ENCODE data around the gene CCDC6. TPM values are rescaled to one million over a fixed set of nuclear protein-coding genes. Genes with fewer than 3 reads are reported as not detected.

The CCDC6 gene
- total and polyA plus RNA-seq, 2 experiments from 2014 or later: 19.4 to 23.2 TPM

GRCh38 chr10:59909815-59910214 is 3.5 kb upstream of the CCDC6 start:
- H3K36me3 ChIP-seq (ENCODE audit: low read depth): no peaks in the 10 kb centered on the region
- DNase-seq: no peak
- no peaks in the 10 kb centered on the region for H3K9me2 ChIP-seq (ENCODE audit: insufficient read depth)
- H3K9ac ChIP-seq: no peak overlapping the region
- peaks cover 12% of the 10 kb centered on the region for H3K79me2 ChIP-seq (ENCODE audit: insufficient read depth)
- no peak overlapping the region for H2AFZ ChIP-seq
- peaks cover 22% of the 10 kb centered on the region for H3F3A ChIP-seq (ENCODE audit: insufficient read depth)
- H3K4me1 ChIP-seq (ENCODE audit: insufficient read depth): peaks cover 18% of the 10 kb centered on the region
- H3K4me2 ChIP-seq (ENCODE audit: unreplicated experiment): no peak overlapping the region
- no peak overlapping the region for H3K4me3 ChIP-seq
- 40 to 60% methylated on average over 1 of the region's 1 CpG for WGBS, 2 experiments (ENCODE audit: low coverage in 1 of 2, low lambda C conversion rate in 2 of 2, missing lambda C conversion rate in 2 of 2)
- H3K27ac ChIP-seq: no peak overlapping the region
- H3K27me3 ChIP-seq (replicated peaks; ENCODE audit: insufficient read depth): no peaks in the 10 kb centered on the region
- H3K9me3 ChIP-seq (ENCODE audit: low read depth): no peaks in the 10 kb centered on the region
- no peaks in the 10 kb centered on the region for H4K20me1 ChIP-seq (ENCODE audit: insufficient read depth)
- no peak for TF ChIP-seq EZH2phosphoT487 (IDR thresholded peaks at IDR 0.05; ENCODE audit: insufficient read depth, low read depth)
- no peak for TF ChIP-seq EZH2 (IDR thresholded peaks at IDR 0.05; ENCODE audit: insufficient read depth, poor library complexity, severe bottlenecking)
- in situ Hi-C loops (cut with MboI): no loop called here

- H3K27ac ChIP-seq: peak overlapping the region; percentile 84
Observed at GRCh38 chr10:59908808-59909143, 2.4 kb upstream of the CCDC6 start.

DNA sequence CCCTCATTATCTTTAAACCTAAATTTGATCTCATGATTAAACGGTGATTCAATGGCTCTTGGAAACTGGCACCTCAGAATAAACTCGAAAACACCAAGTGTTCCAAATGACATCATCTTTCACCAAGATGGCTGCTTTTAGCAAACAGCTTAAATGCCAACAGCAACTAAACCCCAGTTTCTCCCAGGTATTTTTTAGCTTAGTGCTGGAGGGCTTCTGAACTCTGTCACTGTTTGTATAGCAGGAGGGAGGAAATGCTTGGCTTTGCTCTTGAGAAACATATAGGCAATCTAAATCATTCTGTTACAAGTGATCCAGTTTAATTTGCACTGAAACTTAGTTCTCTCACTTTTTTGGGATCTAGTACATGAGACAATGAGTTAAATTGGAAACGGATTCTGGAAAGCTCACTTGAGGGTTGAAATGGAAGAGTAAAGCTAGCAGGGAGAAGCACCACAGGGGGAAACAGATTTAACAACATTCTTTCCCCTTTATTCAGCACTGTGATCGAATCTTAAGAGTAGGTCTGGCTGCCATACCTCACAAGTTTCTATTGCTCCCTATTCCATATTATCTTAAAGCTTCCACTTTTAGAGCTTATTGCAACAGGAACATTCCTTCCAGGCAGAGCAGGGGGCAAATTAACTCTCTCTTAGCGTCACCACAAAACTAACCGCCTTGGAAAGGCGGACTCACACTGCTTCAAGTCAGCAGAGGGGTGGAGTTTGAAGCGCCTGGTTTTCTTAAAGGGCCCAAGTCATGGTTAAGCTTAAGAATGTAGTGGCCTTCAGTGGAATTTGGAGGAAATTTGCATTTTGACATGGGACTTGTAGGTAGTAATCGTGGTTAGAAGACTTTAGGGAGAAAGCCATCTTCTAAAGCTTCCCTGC is 1.8 kb upstream of the CCDC6 start:
- peaks cover 32% of the 10 kb centered on the region for H3F3A ChIP-seq (ENCODE audit: insufficient read depth)
- no peak for TF ChIP-seq EZH2 (IDR thresholded peaks at IDR 0.05; ENCODE audit: insufficient read depth, poor library complexity, severe bottlenecking)
- no peak for TF ChIP-seq EZH2phosphoT487 (IDR thresholded peaks at IDR 0.05; ENCODE audit: insufficient read depth, low read depth)
- 1 to 2% methylated on average over 9 of the region's 9 CpGs for WGBS, 2 experiments (ENCODE audit: low coverage in 1 of 2, low lambda C conversion rate in 2 of 2, missing lambda C conversion rate in 2 of 2)
- H3K4me3 ChIP-seq: peak overlapping the region; percentile 94
- H3K4me1 ChIP-seq (ENCODE audit: insufficient read depth): peaks cover 35% of the 10 kb centered on the region
- no peaks in the 10 kb centered on the region for H3K9me2 ChIP-seq (ENCODE audit: insufficient read depth)
- in situ Hi-C loops (cut with MboI): no loop called here
- peak; percentile 80 for DNase-seq
- H3K27me3 ChIP-seq (replicated peaks; ENCODE audit: insufficient read depth): no peaks in the 10 kb centered on the region
- H3K4me2 ChIP-seq (ENCODE audit: unreplicated experiment): peak overlapping the region; percentile 91
- H3K27ac ChIP-seq: peak overlapping the region; percentile 84
- peaks cover 28% of the 10 kb centered on the region for H3K79me2 ChIP-seq (ENCODE audit: insufficient read depth)
- H3K9ac ChIP-seq: peak overlapping the region; percentile 84
- H3K9me3 ChIP-seq (ENCODE audit: low read depth): no peaks in the 10 kb centered on the region
- H3K36me3 ChIP-seq (ENCODE audit: low read depth): no peaks in the 10 kb centered on the region
- no peaks in the 10 kb centered on the region for H4K20me1 ChIP-seq (ENCODE audit: insufficient read depth)
- peak overlapping the region; percentile 96 for H2AFZ ChIP-seq

More at GRCh38 chr10:59908808-59909143, 2.4 kb upstream of the CCDC6 start:
- peaks cover 26% of the 10 kb centered on the region for H3F3A ChIP-seq (ENCODE audit: insufficient read depth)
- H2AFZ ChIP-seq: peak overlapping the region; percentile 96
- H3K36me3 ChIP-seq (ENCODE audit: low read depth): no peaks in the 10 kb centered on the region
- DNase-seq: no peak
- H3K4me1 ChIP-seq (ENCODE audit: insufficient read depth): peaks cover 29% of the 10 kb centered on the region
- peaks cover 22% of the 10 kb centered on the region for H3K79me2 ChIP-seq (ENCODE audit: insufficient read depth)
- H3K9ac ChIP-seq: peak overlapping the region; percentile 84
- no peaks in the 10 kb centered on the region for H3K27me3 ChIP-seq (replicated peaks; ENCODE audit: insufficient read depth)
- H3K4me2 ChIP-seq (ENCODE audit: unreplicated experiment): peak overlapping the region; percentile 91
- in situ Hi-C loops (cut with MboI): no loop called here
- H3K9me3 ChIP-seq (ENCODE audit: low read depth): no peaks in the 10 kb centered on the region
- no peaks in the 10 kb centered on the region for H4K20me1 ChIP-seq (ENCODE audit: insufficient read depth)
- peak overlapping the region; percentile 94 for H3K4me3 ChIP-seq
- TF ChIP-seq EZH2phosphoT487 (IDR thresholded peaks at IDR 0.05; ENCODE audit: insufficient read depth, low read depth) (no peak), EZH2 (IDR thresholded peaks at IDR 0.05; ENCODE audit: insufficient read depth, poor library complexity, severe bottlenecking) (no peak)
- 51 to 57% methylated on average over 4 of the region's 4 CpGs for WGBS, 2 experiments (ENCODE audit: low coverage in 1 of 2, low lambda C conversion rate in 2 of 2, missing lambda C conversion rate in 2 of 2)
- H3K9me2 ChIP-seq (ENCODE audit: insufficient read depth): no peaks in the 10 kb centered on the region

- TF ChIP-seq EZH2phosphoT487 (IDR thresholded peaks at IDR 0.05; ENCODE audit: insufficient read depth, low read depth): no peak
- TF ChIP-seq EZH2 (IDR thresholded peaks at IDR 0.05; ENCODE audit: insufficient read depth, poor library complexity, severe bottlenecking): no peak
- Histone ChIP-seq H3F3A (ENCODE audit: insufficient read depth) (peaks cover 33% of the 10 kb centered on the region), H3K4me3 (peak overlapping the region; percentile 94), H3K36me3 (ENCODE audit: low read depth) (no peaks in the 10 kb centered on the region), H3K4me1 (ENCODE audit: insufficient read depth) (peaks cover 36% of the 10 kb centered on the region), H3K9me2 (ENCODE audit: insufficient read depth) (no peaks in the 10 kb centered on the region), H3K27me3 (replicated peaks; ENCODE audit: insufficient read depth) (no peaks in the 10 kb centered on the region), H3K4me2 (ENCODE audit: unreplicated experiment) (peak overlapping the region; percentile 91), H3K79me2 (ENCODE audit: insufficient read depth) (peaks cover 34% of the 10 kb centered on the region), H4K20me1 (ENCODE audit: insufficient read depth) (no peaks in the 10 kb centered on the region), H3K9ac (peak overlapping the region; percentile 84), H3K27ac (peak overlapping the region; percentile 84), H3K9me3 (ENCODE audit: low read depth) (no peaks in the 10 kb centered on the region), H2AFZ (peak overlapping the region; percentile 96)
- in situ Hi-C loops (cut with MboI): no loop called here
- no peak for DNase-seq
- WGBS, 2 experiments (ENCODE audit: low coverage in 1 of 2, low lambda C conversion rate in 2 of 2, missing lambda C conversion rate in 2 of 2): 3 to 5% methylated on average over 2 of the region's 2 CpGs
Observed at GRCh38 chr10:59907537-59907917, 1.2 kb upstream of the CCDC6 start.

All from GM23248 (cell line).